Lower leg skin (tissue), 4 donors: ENCODE results near the gene MAJIN. TPM values are rescaled to one million over a fixed set of nuclear protein-coding genes. Genes with fewer than 3 reads are reported as not detected.

Source experiments
- DNase-seq, 2 donors: peaks; one replicate each; pipeline ENCODE4 v3.0.0-alpha.2; 2019; ENCODE audit warnings: low spot score in 2 of 2
- H3K4me3 ChIP-seq: fragments of 200-600 bp; sonication (generic); 2 replicates; pipeline ENCODE4 v1.5.1; 2017; ENCODE audit warnings: mild to moderate bottlenecking, low read depth; ENCODE audit not compliant: poor library complexity, severe bottlenecking
- POLR2A ChIP-seq, 2 donors: fragments of 450-650 bp; IDR thresholded peaks; one replicate each; pipeline ENCODE4 v1.6.1; 2016 to 2017; ENCODE audit warnings: antibody characterized with exemption in 2 of 2, mild to moderate bottlenecking in 1 of 2, moderate library complexity in 1 of 2
- WGBS, 2 donors: methylation state at CpG; one replicate each; pipeline ENCODE4 v1.1.5; 2018; 5-methylcytosine and 5-hydroxymethylcytosine counted together
- intact Hi-C: fragments of 100-400 bp; cut with DNase I; formaldehyde crosslinking; loops from one replicate; pipeline ENCODE4 v1.15.0; 2023; ENCODE audit warnings: low total_unique reads
- total RNA-seq, 4 donors: library from RNA; depleted of rRNA; stranded (reverse); fragments of >200 nt; gene quantifications; one replicate each; pipeline ENCODE4 v1.1.0, GENCODE V29; 2016
- TF ChIP-seq, protein P1 (sequence below), 3 donors: fragments of 450-650 bp; IDR thresholded peaks; one replicate each; pipeline ENCODE4 v1.5.1; 2016; ENCODE audit warnings: antibody characterized with exemption in 3 of 3, mild to moderate bottlenecking in 3 of 3, moderate library complexity in 2 of 3

MAJIN gene
- total RNA-seq, 4 donors from 2014 or later = not detected

DNA sequence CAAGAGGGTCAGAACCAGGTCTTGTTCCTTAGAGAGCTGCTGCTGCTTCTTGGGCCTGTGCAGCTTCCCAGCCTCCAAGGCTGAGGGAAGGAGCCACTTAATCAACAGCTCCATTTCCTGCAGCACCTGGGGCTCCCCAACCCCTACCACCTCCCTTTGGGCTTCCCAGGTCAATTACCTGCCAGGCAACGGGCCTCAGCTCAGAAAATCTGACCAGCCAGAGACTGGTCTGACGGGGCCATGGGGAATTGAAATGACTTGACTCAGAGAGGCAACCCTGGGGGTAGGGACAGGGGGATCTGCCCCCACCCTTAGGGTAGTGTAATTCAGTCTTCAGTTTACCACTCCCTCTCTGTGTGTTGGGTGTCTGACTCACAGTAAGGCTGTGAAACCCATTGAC is 4.7 kb upstream of the MAJIN start:
- intact Hi-C loops = no loop called here
- 56 to 62% methylated on average over 2 of the region's 2 CpGs for WGBS, 2 donors
- TF ChIP-seq POLR2A (IDR thresholded peaks at IDR 0.05) = no peak
- TF ChIP-seq, protein P1, sequence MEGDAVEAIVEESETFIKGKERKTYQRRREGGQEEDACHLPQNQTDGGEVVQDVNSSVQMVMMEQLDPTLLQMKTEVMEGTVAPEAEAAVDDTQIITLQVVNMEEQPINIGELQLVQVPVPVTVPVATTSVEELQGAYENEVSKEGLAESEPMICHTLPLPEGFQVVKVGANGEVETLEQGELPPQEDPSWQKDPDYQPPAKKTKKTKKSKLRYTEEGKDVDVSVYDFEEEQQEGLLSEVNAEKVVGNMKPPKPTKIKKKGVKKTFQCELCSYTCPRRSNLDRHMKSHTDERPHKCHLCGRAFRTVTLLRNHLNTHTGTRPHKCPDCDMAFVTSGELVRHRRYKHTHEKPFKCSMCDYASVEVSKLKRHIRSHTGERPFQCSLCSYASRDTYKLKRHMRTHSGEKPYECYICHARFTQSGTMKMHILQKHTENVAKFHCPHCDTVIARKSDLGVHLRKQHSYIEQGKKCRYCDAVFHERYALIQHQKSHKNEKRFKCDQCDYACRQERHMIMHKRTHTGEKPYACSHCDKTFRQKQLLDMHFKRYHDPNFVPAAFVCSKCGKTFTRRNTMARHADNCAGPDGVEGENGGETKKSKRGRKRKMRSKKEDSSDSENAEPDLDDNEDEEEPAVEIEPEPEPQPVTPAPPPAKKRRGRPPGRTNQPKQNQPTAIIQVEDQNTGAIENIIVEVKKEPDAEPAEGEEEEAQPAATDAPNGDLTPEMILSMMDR (IDR thresholded peaks at IDR 0.05) = no peak
- DNase-seq = no peak
- no peak overlapping the region for H3K4me3 ChIP-seq

DNA sequence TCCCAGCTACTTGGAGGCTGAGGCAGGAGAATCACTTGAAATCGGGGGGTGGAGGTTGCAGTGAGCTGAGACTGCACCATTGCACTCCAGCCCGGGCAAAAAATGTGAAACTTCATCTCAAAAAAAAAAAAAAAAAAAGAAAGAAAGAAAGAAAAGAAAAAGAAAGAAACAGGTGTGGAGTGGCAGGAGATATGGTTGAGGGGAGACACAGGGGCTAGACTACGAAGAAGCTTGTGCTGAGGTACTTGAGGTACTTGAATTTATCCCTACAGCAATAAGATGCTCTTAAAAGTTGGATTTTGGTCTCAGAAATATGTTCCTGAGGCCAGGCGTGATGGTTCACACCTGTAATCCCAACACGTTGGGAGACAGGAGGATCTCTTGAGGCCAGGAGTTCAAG is 2.2 kb upstream of the MAJIN start:
- H3K4me3 ChIP-seq = no peak overlapping the region
- no peak for DNase-seq
- TF ChIP-seq, protein P1 (IDR thresholded peaks at IDR 0.05) = no peak
- TF ChIP-seq POLR2A (IDR thresholded peaks at IDR 0.05) = no peak
- WGBS, 2 donors = 69 to 88% methylated on average over 5 of the region's 5 CpGs
- intact Hi-C loops = no loop called here

DNA sequence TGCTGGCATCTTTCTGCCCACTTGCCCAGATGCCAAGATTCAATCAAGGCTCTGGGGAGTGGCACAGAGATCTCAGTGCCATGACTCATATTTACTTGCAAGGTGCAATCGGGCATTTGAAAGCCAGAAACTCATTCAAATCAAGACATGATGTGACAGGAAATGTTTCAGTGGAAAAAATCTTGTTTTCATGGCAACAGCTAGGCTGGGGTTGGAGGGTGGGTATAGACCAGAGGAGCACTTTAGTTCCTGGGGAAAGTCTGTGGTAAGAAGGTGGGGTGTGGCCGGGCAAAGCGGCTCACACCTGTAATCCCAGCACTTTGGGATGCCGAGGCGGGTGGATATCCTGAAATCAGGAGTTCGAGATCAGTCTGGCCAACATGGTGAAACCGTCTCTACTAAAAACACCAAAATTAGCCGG is 1.2 kb downstream of the MAJIN start:
- peak in 1 of 2 donors; percentile 17 for DNase-seq
- TF ChIP-seq POLR2A (IDR thresholded peaks at IDR 0.05) = no peak
- TF ChIP-seq, protein P1 (IDR thresholded peaks at IDR 0.05) = no peak

DNA sequence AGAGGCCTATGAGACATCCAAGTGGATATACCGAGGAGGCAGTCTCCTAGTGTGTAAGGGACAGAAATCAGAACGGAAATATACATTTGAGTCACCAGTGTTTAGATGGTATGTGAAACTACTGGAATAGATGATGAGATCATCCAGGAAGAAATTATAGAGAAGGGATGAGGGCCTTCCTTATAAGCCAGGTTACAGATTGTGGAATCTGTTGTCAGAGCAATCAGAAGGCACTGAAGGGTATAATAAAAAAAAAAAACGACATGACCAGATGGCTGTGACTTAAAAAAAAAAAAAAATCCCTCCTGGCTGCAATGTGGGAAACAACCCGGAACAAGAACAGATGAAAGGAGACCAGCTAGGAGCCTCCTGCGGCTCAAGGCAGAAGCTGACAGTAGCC is 2.7 kb downstream of the MAJIN start:
- TF ChIP-seq POLR2A (IDR thresholded peaks at IDR 0.05) = no peak
- TF ChIP-seq, protein P1 (IDR thresholded peaks at IDR 0.05) = no peak
- no peak overlapping the region for H3K4me3 ChIP-seq
- WGBS, 2 donors = 27% methylated on average over 5 of the region's 5 CpGs
- DNase-seq = no peak
- intact Hi-C loops = no loop called here

More for the DNA sequence above, 1.2 kb downstream of the MAJIN start:
- intact Hi-C loops = no loop called here
- WGBS, 2 donors = 52 to 56% methylated on average over 8 of the region's 8 CpGs
- H3K4me3 ChIP-seq = no peak overlapping the region

DNA sequence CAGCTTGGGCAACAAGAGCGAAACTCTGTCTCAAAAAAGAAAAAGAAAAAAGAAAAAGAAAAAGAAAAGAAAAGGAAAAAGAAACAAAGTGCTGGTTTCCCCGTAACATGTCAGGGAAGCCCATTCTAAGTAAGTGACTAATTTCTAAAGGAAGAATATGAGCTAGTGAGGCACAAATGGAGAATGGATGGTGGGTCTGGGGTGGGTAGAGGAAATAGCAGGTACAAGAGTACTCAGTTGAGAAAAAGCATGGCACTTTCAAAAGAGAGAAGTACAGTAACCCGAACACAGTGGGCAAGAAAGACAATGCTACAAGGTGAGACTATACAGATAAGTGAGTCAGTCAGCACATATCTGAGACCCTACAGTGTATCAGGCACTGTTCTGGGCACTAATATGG is 4.5 kb downstream of the MAJIN start:
- 90 to 92% methylated on average over 3 of the region's 3 CpGs for WGBS, 2 donors
- intact Hi-C loops = no loop called here

More for the DNA sequence above, 4.5 kb downstream of the MAJIN start:
- no peak for TF ChIP-seq POLR2A (IDR thresholded peaks at IDR 0.05)
- TF ChIP-seq, protein P1 (IDR thresholded peaks at IDR 0.05) = no peak
- DNase-seq = no peak
- H3K4me3 ChIP-seq = no peak overlapping the region
